ENCODE measurements around the gene FBRSL1. TPM values are rescaled to one million over a fixed set of nuclear protein-coding genes. Genes with fewer than 3 reads are reported as not detected.

FBRSL1 gene
- total and polyA plus RNA-seq, 9 of the 15 experiments (the other 6 are each of a cell fraction or from before 2014, with no cell fraction given) = 0.24 to 129 (median 7.3) TPM

DNA sequence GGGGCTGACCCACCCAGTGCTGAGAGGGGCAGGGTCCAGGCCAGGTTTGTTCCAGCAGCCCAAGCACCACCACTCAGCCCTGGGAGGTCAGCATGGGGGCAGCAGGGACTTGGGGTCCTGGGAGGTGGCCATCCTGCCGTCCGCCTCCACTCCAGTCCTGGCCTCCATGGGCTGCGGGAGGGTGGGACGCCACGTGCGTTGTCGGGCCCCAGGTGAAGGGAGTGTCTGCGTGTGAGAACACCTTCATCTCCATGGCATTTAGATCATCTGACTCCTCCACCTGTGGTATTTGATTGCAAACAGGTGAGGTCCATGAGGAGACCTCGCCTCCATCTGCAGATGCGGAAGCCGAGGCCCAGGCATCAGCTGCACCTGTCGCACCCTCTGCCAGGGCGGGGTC is 44.1 kb downstream of the FBRSL1 start:
- no peaks in the 10 kb centered on the region; the same call in 2 of the 3 replicates for H3K36me3 ChIP-seq (ENCODE audit: control insufficient read depth, insufficient read depth, low read length)
- TF ChIP-seq PHB (CRISPR knock-in tag; IDR thresholded peaks at IDR 0.05) = no peak
- TF ChIP-seq ETS2 (tag; IDR thresholded peaks at IDR 0.05; ENCODE audit: borderline replicate concordance, poor library complexity, severe bottlenecking) = no peak
- TF ChIP-seq CXXC5 (CRISPR knock-in tag; IDR thresholded peaks at IDR 0.05) = no peak
- no peak for TF ChIP-seq NBN (IDR thresholded peaks at IDR 0.05; ENCODE audit: low read depth)
- TF ChIP-seq ZNF384 (IDR thresholded peaks at IDR 0.05; ENCODE audit: low read depth, low read length) = no peak
- TF ChIP-seq SMARCC2 (IDR thresholded peaks at IDR 0.05; ENCODE audit: low read depth) = no peak
- no peak for TF ChIP-seq NR2C2 (CRISPR knock-in tag; IDR thresholded peaks at IDR 0.05)
- TF ChIP-seq NR2C2 (tag; IDR thresholded peaks at IDR 0.05) = no peak
- TF ChIP-seq YBX1 (IDR thresholded peaks at IDR 0.05) = no peak
- TF ChIP-seq RAD51 (IDR thresholded peaks at IDR 0.05; ENCODE audit: borderline replicate concordance, low read depth) = no peak
- TF ChIP-seq POLR2G (IDR thresholded peaks at IDR 0.05; ENCODE audit: low read depth, low read length) = no peak
- H3K9me1 ChIP-seq (ENCODE audit: control insufficient read depth, insufficient read depth, low read length) = no peaks in the 10 kb centered on the region
- intact Hi-C loops (cut with micrococcal nuclease) (no loop called here), in situ Hi-C loops (cut with MboI) (no loop called here)
- CTCF ChIA-PET (ENCODE audit: low intra/inter-chr PET ratio) = no interaction called here
- no TSS peak for BruUV-seq (replicated peaks)
- no peak overlapping the region for H3K27ac ChIP-seq (ENCODE audit: extremely low read depth, low read depth, low read length)
- ATAC-seq = no peak
- DNase-seq (ENCODE audit: extremely low read depth in 1 of 4, low spot score in 3 of 4) = no peak
- peaks cover 0 to 56% of the 10 kb centered on the region in 2 experiments; a peak in 3 of 5 replicates for H3K4me1 ChIP-seq (replicated peaks in 1 of 2; ENCODE audit: control insufficient read depth in 2 of 2, insufficient read depth in 2 of 2, low read length in 2 of 2)
- no peaks in the 10 kb centered on the region; a peak in 1 of 5 replicates for H3K27me3 ChIP-seq (ENCODE audit: control insufficient read depth in 2 of 2, insufficient read depth in 2 of 2, low read length in 2 of 2)
- no peak overlapping the region for H2AFZ ChIP-seq (ENCODE audit: low read depth, low read length)
- FAIRE-seq = no peak
- no peaks in the 10 kb centered on the region; the same call in 1 of the 2 replicates for H4K20me1 ChIP-seq (replicated peaks; ENCODE audit: control insufficient read depth, insufficient read depth, low read length)
- no peak overlapping the region for H3K4me2 ChIP-seq (ENCODE audit: insufficient read depth, low read length)
- H3K4me3 ChIP-seq = no peak overlapping the region
- no peak overlapping the region for H3K9ac ChIP-seq (ENCODE audit: insufficient read depth in 1 of 2, low read depth in 2 of 2, low read length in 2 of 2)
- peaks cover 13% of the 10 kb centered on the region for H3K9me3 ChIP-seq (replicated peaks; ENCODE audit: control insufficient read depth, insufficient read depth, low read depth, low read length)
- H3K79me2 ChIP-seq (ENCODE audit: control insufficient read depth, insufficient read depth, low read length) = no peaks in the 10 kb centered on the region
- POLR2A ChIA-PET = no interaction called here
- WGBS (ENCODE audit: insufficient coverage, low coverage, missing lambda C conversion rate) = 100% methylated on average over 2 of the region's 13 CpGs
